Measurements from ENCODE around the gene PPP1R11. TPM values are rescaled to one million over a fixed set of nuclear protein-coding genes. Genes with fewer than 3 reads are reported as not detected.

PPP1R11 gene
- total RNA-seq, 2 donors from 2014 or later, result 48.5 to 53.3 TPM

DNA sequence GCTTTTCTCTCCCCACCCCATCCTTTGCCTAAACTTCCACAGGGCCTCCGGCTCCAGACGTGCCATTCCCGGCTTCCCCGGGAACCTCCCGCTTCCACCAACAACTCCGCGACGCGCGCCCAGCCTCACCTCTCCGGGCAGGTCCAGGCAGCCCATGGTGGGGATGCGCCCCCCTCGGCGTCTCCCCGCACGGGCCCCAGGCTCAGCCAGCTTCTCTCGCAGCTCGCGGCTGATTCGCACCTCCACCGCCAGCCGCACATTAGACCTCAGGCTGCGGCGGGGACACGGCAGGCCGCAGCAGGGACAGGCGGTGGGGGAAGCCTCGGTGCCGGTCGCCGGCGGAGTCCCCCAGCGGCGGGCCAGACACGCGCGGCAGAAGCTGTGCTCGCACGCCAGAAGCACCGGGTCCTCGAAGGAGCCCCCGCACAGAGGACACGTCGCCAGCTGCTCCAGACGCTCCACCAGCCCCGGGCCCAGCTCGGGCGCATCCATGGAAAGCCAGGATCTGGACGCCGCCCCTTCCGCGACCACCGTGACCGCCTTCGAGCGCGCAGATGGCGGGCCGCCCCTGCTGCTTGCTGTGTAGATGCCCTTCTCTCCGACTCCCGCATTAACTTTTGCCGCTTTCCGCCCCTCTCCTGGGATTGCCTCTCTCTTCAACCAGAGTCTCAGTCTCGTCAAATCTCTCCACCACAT lies 8.2 kb downstream of the PPP1R11 start, which contains the start of gene RNF39:
Gene RNF39, minus strand, starts transcription at position 676 of the 696 bp plus-strand sequence. Its CDS starts 184 bp downstream, at position 492.
- H3K9me3 Mint-ChIP-seq, result no peaks in the 10 kb centered on the region
- ATAC-seq, result peak in 1 of 2 donors; percentile 33
- DNase-seq (ENCODE audit: low spot score in 2 of 2), result no peak
- peak within 1 kb of the TSS in 1 of 2 donors; percentile 39 for H3K27ac Mint-ChIP-seq
- peaks cover 14 to 18% of the 10 kb centered on the region in 2 donors for H3K36me3 Mint-ChIP-seq

DNA sequence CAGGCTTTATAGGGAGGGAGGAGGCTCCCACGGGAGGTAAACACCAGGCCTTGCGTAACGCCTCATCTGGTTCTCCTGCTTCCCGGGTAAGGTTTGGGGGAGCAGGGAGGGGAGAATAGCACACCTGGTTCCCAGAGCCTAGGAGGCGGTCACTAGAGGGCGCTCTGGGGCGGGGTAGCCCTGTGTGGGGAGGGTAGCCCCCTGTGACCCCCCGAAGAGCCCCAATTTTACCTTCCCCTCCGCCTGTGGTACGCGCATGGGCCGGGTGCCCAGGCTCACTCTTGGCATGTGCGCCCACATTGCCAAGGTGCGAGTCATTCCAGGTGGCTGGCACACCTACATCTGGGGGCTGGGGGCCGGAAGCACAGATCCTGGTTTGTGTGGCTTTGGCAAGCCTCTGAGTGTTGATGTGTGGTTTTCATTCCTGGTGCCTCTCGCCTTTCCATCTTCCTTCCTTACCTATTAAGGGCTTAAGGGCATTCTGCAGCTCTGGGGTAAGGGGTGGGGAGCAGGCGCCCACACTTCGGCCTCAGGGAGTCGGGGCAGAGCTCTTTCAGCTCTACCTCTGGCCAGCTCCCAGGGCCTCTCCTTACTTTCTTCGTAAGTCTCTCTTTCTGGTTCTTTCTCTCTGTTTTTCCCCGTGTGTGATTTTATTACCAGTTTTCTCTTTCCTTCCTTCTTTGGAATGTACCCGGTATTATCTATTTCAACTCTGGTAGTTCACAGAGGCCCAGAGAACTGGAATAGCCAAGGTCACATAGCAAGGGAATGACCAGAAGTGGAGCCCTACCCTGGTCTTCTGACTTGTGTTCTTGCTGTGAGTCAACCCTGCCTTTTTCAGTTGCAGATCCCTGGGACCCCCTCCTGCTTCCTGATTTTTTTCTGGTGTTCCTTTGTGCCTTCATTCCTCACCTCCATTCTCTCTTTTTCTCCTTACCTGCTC lies 9.1 kb downstream of the PPP1R11 start:
- peak in 1 of 2 donors; percentile 45 for DNase-seq (ENCODE audit: low spot score in 2 of 2)
- peak; percentile 8 to 65 for ATAC-seq
- peak overlapping the region in 1 of 2 donors; percentile 39 for H3K27ac Mint-ChIP-seq
- H3K36me3 Mint-ChIP-seq, result peaks cover 8 to 11% of the 10 kb centered on the region in 2 donors
- no peaks in the 10 kb centered on the region for H3K9me3 Mint-ChIP-seq

GRCh38 chr6:30077218-30077617 lies 10.2 kb downstream of the PPP1R11 start:
- peaks cover 4 to 5% of the 10 kb centered on the region in 2 donors for H3K36me3 Mint-ChIP-seq
- DNase-seq (ENCODE audit: low spot score in 2 of 2) (no peak), ATAC-seq (peak in 1 of 2 donors; percentile 23)
- H3K27ac Mint-ChIP-seq, result no peak overlapping the region
- H3K9me3 Mint-ChIP-seq, result no peaks in the 10 kb centered on the region

DNA sequence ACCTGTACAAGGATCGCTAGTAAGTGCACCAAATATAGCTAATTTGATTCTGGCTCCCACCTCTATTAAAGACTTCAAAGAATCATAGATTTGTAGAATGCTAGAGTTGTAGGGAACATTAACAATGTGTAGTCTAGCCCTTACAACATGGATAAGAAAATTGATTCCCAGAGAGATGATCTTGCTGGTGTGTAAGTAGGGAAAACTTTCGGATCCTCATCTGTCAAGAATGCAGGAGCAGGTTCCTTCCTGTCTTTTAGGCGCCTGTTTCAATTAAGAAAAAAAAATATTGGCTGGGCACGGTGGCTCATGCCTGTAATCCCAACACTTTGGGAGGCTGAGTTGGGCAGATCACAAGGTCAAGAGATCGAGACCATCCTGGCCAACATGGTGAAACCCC lies 20.9 kb downstream of the PPP1R11 start:
- Mint-ChIP-seq H3K27ac (no peak overlapping the region), H3K36me3 (no peaks in the 10 kb centered on the region), H3K9me3 (no peaks in the 10 kb centered on the region)
- DNase-seq (ENCODE audit: low spot score in 2 of 2) (no peak), ATAC-seq (no peak)

DNA sequence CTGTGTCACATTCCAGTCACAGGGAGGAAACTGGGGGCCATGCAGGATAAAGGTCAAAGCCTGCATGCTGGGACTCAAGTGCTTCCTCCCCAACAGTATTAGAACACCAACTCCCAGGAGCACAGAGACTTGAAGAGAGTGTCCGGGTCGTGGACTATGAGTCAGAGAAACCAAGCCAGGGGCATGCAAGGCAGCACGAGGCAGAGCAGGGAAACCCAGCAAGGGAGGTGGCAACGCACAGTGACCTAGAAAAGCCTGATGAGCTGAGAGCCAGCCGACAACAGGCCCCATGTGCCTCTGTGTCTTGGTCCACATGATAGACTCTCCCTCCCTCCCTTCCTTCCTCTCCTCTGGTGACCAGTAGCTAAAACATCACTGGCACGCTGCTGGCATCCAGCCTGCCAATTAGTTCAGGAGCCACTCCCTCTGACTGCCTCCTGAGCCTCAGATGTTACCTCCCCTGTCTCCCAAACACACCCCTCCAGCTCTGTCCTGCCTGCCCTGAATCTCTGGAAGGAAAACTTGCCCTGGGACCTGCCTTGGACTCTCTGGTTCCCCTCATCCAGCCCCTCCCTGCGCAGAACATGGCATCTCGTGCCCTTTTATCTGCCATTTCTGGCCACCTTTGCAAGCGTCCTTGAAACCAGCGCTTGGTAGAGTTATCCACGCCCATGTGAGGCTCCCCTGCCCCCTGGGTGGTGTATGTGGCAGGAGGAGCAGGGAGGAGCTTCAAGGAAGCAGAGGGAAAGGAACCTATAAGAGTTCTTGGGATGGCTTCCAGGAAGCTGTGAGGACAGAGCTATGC lies 24.8 kb downstream of the PPP1R11 start:
- DNase-seq (ENCODE audit: low spot score in 2 of 2) (no peak), ATAC-seq (no peak)
- Mint-ChIP-seq H3K36me3 (no peaks in the 10 kb centered on the region), H3K9me3 (no peaks in the 10 kb centered on the region), H3K27ac (no peak overlapping the region)

DNA sequence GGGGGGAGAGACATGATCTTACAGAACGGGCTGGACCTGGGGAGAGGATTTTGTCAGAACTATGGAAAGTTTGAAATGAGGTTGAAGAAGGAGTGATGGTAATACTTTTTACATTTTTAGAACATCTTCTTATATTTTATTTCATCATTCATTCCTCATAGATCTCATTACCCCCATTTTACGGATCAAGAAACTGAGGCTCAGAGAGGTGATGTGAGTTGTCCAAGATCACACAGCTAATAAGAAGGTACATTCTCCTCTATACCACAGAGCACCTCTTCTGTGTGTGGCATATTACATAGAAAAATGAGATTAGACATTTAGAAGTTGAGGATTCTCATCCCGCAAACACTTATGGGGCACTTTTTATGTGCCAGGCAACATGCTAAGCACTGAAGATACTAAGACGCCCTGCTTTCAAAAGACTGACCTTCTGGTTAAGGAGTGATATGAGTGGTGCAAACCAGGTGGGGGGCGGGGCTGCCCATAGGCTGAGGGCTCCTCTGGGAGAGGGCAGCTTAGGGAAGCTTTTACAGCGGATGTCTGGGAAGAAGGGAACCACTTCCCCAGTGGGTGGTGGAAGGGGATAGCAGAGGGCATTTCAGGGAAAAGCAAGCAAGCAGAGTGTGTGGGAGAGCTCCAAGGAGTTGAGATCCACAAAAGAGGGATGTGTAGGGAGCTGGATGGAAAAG lies 26.0 kb downstream of the PPP1R11 start:
- H3K9me3 Mint-ChIP-seq, result no peaks in the 10 kb centered on the region
- H3K36me3 Mint-ChIP-seq, result no peaks in the 10 kb centered on the region
- DNase-seq (ENCODE audit: low spot score in 2 of 2) (no peak), ATAC-seq (no peak)
- H3K27ac Mint-ChIP-seq, result no peak overlapping the region

DNA sequence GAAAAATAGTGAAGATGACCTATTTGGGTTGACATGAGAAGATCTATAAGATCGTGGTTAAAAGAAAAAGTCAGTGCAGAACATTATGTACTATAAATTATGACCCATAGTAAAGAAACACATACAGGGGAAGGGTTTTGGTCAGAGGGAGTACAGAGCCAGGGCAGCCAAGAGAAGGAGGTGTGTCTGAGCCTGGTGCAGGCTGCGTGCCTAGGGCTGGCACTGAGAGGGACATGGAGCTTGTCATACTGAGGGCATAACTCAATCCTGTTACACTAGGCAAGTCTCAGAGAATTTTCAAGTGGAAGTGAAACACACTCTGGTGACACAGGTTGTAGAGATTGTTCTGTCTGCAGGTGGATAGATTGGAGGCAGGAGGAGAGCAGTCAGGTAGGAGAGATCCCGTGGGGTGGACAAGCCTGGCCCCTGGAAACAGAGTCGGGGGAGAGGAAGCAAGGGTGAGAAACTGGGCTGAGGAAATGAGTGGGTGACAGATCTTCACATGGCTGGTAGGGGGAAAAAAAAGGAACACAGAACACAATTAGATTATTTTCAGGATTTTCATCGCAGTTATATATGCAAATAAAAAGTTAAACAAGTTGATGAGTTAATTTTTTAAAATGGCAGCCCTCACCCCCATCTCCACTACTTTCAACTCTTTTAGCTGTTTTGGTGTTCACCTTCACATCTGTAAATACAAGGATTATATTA lies 27.1 kb downstream of the PPP1R11 start:
- no peak for ATAC-seq
- no peak for DNase-seq (ENCODE audit: low spot score in 2 of 2)
- Mint-ChIP-seq H3K27ac (no peak overlapping the region), H3K9me3 (no peaks in the 10 kb centered on the region), H3K36me3 (no peaks in the 10 kb centered on the region)

- ATAC-seq (no peak), DNase-seq (ENCODE audit: low spot score in 2 of 2) (no peak)
- Mint-ChIP-seq H3K36me3 (no peaks in the 10 kb centered on the region), H3K27ac (no peak overlapping the region), H3K9me3 (no peaks in the 10 kb centered on the region)
Measured at GRCh38 chr6:30096829-30097228, 29.8 kb downstream of the PPP1R11 start.

DNA sequence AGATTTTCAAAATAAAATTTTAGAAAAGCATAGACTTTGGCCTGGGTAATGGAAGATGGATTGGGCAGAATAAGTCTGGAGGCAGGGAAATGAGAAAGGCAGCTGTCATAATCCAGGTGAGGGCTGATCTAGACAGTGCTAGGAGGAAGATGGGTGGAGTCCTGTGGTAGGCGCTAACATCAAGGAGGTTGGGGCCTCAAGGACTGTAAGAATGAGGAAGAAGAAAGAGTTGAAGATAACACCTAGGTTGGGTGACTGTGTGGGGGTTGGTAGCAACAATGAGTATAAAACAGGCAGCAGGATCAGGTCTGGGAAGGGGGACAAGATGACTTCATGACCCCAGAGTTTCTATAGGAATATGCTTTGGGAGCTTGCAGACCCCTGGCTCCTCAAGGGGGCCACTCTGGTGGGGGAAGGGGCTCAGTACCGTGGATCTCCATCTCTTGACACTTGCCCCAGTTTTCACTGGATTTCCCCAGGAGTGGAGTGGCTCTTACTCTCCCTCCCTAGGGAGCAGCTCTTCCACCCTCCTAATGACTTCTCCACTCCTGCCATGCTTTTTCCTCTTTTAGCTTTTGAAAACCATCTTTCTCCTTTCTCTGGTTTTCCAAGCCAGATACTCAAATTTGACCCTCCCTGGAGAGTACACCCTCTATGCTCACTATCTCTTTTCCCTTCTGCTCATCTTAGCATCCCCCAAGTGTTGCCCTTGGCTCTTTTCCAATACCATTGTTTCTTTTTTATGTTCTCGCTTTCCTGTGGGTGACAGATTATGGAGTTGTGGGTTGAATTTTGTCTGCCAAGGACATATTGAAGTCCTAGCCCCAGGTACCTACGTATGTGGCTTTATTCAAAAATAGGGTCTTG lies 31.1 kb downstream of the PPP1R11 start:
- ATAC-seq (no peak), DNase-seq (ENCODE audit: low spot score in 2 of 2) (no peak)
- Mint-ChIP-seq H3K27ac (no peak overlapping the region), H3K36me3 (no peaks in the 10 kb centered on the region), H3K9me3 (no peaks in the 10 kb centered on the region)

DNA sequence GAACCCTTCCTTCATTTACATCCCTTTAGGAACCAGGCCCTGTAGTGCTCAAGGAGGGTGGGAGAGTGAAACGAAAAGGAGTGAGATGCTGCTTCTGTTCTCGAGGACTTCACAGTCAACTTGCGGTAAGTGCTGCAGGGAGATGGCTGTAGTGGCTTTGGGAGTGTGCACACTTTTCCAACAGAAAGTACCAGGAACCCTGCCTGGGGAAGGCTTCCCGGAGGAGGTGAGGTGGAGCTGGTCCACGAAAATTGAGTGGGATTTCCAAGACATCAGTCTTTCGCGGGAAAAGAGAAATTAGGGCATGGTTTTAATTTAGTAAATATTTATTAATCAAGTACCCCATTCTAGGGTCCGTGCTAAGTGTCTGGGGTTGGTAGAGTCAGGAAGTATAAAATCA lies 33.2 kb downstream of the PPP1R11 start:
- Mint-ChIP-seq H3K36me3 (no peaks in the 10 kb centered on the region), H3K9me3 (no peaks in the 10 kb centered on the region), H3K27ac (peak overlapping the region in 1 of 2 donors; percentile 48)
- ATAC-seq (no peak), DNase-seq (ENCODE audit: low spot score in 2 of 2) (no peak)

DNA sequence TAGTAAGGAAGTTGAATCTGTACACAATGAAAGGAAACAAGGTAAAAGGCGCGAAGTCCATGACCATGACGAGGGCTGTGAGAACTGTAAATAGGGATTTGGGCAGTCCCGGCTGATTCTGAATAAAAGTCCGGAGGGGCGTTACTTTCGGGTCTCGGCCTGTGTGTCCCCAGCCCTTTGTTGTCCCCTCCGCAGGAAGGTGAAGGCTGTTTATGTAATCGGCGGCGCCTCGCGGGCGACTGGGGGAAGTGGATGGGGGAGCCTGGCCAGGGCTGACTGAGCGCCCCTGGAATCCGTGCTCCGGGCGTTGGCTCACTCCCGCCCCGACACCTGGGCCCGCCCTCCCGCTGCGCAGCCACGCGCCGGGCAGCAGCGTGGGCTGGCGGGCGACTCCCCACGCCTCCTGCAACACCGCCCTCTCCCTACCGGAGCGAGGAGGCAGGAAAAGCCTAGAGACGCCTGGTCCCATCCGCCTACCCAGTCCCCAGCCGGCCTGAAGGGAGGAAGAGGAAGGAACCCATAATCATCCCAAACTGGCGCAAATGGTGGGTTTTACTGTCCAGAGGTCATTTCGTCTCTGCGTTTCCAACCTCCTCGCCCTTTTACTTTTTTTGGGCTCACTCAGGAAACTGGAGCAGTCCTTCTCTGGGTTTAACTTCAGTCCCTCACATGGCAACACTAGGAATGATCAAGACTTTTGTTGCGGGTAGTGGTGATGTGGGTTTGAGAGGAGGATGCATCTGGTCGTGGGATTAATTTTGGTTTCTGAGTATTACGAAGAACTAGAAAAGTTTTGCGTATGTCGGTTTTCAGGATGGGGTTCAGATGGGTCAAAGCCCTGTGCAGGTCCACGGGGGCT lies 33.8 kb downstream of the PPP1R11 start:
- Mint-ChIP-seq H3K27ac (no peak overlapping the region), H3K9me3 (no peaks in the 10 kb centered on the region), H3K36me3 (no peaks in the 10 kb centered on the region)
- ATAC-seq (peak; percentile 1 to 16), DNase-seq (ENCODE audit: low spot score in 2 of 2) (no peak)

DNA sequence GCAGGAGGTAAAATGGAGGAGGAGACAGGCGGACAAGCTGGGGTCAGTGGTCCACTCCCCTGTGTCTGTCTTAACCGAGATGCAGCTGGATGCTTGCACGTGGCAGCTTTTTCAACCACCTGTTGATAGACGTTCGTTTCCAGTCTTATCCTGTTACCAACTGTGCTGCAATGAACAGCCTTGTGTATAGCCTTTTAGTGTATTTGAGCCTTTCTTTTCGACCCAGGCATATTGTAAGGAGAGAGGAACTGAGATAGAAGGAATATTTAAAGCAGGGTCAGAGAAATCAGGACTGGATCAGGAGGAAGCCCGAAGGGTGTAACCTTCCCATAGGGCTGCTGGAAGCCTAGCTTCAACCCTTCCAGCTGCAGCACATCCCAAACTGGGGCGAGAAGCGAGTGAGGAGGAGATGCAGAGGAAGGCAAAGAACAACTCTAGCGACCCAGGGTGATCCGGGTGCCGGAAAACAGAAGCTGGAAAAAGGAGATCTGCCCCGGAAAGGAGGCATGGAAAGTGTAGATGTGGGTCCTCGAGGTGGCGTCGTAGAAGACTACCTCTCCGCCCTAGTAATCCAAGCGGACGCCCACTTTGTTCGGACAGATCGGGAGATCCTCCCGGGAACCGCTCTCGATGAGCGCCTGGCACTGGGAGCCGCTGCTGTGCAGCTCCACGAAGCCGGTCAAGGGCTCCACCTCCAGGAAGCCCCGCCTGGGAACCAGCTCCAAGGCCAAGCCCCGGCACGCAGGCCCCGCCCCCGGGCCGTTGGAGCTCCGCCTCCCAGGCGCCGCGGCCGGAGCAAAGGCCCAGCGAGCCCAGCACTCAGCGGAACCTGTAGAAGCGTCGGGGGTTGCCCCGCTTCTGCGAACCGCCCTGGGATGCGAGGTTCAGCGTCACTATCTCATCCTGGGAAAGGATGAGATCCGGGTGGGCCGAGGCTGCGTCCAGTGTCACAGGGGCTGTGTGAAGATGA lies 34.7 kb downstream of the PPP1R11 start:
- peak overlapping the region in 1 of 2 donors; percentile 51 for H3K27ac Mint-ChIP-seq

GRCh38 chr6:30102414-30102969 lies 35.5 kb downstream of the PPP1R11 start:
- Mint-ChIP-seq H3K36me3 (no peaks in the 10 kb centered on the region), H3K27ac (peak overlapping the region in 1 of 2 donors; percentile 74), H3K9me3 (no peaks in the 10 kb centered on the region)
- peak; percentile 2 to 21 for ATAC-seq
- no peak for DNase-seq (ENCODE audit: low spot score in 2 of 2)

More for the DNA sequence above, 34.7 kb downstream of the PPP1R11 start:
- no peaks in the 10 kb centered on the region for H3K9me3 Mint-ChIP-seq
- no peaks in the 10 kb centered on the region for H3K36me3 Mint-ChIP-seq
- DNase-seq (ENCODE audit: low spot score in 2 of 2), result peak; percentile 67 to 83
- peak; percentile 73 to 80 for ATAC-seq

Measured in activated naive CD4-positive, alpha-beta T cell treated with anti-CD3 and anti-CD28 coated beads, Interleukin-2, amount 50 U/mL, for 72 hours (primary cell).